Activated CD8-positive, alpha-beta memory T cell treated with anti-CD3 and anti-CD28 coated beads, Interleukin-2, amount 50 U/mL, for 1 hour (primary cell): Measurements from ENCODE around the gene RAPGEF5.

Experiments
- DNase-seq: peaks from one replicate; pipeline ENCODE4 v3.0.0-alpha.2; 2020; ENCODE audit errors: extremely low read depth

RAPGEF5 gene

DNA sequence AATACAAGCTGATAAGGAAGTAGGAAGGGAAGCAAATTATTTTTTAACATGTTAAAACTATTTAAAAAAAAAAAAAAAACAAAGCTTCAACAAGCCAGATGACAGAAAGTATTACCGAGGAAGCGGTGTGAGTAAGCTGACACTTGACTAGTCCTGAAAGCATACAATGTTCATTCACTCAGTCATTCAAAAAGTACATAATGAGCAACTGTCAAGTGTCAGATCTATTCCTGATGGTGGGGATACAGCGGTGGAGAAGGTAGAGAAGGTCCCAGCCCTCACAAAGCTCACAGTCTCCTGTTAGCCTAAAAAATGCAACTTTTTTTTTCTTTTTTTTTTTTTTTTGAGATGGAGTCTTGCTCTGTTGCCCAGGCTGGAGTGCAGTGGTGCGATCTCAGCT is 40.0 kb downstream of the RAPGEF5 start:
- DNase-seq, result no peak

DNA sequence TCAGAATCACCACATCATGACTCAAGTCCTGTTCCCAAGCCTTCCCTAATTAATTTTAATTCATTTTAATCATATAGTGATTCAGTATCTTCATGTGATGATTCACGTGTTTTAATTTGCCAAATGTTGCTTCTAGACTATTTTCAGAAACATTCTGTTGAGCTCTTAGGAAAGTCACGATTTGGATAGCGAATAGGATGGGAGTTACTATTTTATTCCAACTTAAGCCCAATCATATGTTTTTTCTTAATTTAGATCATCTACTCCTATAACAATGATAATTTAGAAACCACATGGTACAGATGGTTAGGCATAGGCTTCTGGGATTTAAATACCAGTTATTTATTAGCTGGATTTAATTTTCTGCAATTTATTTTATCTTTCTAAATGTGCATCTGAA is 49.1 kb downstream of the RAPGEF5 start:
- no peak for DNase-seq

DNA sequence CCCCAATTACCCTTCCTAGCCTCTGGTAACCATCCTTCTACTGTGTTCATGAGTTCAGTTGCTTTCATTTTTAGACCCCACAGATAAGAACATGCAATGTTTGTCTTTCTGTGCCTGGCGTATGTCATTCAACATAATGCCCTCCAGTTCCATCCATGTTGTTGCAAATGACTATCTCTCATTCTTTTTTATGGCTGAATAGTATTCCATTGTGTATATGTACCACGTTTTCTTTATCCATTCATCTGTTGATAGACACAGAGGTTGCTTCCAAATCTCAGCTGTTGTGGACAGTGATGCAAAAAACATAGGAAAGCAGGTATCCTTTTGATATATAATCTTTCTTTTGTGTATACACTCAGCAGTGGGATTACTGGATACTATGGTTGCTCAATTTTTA is 51.2 kb downstream of the RAPGEF5 start:
- DNase-seq, result no peak

DNA sequence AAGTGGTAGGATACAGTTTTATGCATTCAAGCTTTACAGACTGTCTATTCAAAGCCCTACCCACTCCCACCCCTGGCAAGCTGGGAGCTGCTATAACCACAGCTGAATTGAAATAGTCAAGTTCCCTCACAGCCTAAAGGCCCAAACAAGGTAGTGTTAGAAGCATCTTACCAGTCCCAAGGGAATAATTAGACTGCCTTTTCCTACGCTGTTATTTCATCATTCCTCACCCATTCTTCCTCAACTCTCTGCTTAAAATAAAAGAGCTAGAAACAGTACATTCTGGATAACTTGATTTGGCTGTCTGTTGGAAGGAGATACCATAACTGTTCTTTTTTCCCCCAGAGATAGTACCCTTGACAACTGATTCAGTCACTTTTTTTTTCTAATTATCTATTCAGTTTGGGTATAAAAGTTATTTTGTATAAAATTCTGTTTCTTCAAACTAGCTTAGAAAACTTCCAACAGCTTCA is 54.0 kb downstream of the RAPGEF5 start:
- no peak for DNase-seq

DNA sequence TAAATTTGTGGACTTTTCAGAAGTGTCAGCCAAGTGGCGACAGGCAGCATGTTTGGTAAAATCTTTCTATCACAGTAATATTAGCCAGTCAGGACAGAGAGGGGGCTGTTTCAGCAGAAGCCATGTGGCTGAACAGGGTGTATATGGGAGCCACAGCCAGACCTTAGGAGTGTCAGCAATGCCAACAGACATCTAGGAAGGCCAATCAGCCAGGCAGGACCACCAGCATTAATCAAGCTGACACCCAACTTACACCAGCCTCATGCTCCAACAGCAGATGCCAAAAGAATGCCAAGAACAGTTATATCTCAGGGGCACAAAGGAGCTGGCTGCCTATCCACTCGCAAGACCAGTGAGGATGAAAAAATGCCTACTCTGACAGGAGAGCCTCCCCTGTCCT is 54.8 kb downstream of the RAPGEF5 start:
- DNase-seq, result no peak

DNA sequence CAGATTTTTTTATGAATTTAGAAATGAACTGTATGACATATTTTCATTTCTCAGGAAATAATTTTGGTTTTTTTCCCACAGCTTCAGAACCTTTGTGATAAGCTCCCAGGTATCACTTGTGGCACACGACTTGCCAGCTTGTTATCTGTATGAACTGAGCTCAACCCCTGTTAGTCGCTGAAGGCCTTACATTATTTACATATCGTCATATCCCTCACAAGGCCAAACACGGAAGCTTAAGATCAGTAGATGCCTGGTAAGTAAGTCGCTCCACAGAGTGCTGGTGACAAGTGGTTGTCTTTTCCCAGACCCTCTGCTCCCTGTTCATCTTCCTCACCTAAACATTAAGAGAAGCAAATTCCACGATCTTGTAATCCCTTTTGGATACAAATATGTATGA is 55.2 kb downstream of the RAPGEF5 start:
- no peak for DNase-seq

DNA sequence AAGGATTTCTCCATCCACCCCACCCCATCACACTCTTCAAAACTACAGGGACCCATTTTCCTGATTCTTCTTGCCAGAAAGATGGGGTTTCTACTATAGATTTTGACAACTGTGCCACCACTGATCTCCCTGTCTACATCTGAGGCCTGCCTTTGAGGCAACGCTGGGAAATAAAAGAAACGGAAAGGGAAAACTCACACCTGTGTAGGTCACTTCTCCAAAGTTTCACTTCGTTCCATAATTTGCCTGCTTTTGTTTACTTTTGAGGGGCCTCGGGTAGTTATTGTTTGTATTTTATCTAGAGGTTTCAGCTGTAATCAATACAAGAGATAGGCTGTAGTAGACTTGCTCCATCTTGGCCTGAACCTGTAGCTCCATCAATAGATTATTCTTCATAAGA is 56.1 kb downstream of the RAPGEF5 start:
- no peak for DNase-seq

DNA sequence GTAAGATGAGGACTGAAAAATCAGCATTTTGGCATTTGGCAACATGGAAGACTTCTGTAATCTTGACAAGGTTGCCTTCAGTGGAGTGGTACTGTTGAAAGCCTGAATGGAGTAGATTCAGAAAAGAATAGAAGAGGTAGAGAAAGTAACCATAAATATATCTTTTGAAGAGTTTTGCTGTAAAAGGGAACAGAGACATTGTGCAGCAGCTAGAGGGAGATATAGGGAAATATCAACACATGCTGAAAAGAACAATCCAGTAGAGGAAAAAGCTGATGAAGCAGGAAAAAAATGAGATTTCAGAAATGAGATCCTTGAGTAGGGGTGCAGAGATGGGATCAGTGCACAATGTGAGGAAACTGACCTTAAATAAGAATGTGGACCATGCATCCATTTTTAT is 60.0 kb downstream of the RAPGEF5 start:
- DNase-seq, result no peak

DNA sequence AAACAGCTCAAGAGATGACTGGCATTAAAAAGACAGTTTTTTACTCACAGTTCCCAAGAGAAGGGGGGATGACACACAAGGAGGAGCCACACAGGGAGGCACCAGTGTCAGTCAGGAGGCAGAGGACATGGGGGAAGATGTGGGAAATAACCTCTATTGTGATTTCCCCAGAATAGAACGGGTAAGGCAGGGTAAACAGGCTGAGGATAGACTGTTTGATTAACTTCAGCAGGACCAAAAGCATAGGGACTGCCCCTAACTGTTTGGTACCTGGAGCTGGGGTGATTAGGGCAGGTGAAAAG is 60.7 kb downstream of the RAPGEF5 start:
- no peak for DNase-seq

DNA sequence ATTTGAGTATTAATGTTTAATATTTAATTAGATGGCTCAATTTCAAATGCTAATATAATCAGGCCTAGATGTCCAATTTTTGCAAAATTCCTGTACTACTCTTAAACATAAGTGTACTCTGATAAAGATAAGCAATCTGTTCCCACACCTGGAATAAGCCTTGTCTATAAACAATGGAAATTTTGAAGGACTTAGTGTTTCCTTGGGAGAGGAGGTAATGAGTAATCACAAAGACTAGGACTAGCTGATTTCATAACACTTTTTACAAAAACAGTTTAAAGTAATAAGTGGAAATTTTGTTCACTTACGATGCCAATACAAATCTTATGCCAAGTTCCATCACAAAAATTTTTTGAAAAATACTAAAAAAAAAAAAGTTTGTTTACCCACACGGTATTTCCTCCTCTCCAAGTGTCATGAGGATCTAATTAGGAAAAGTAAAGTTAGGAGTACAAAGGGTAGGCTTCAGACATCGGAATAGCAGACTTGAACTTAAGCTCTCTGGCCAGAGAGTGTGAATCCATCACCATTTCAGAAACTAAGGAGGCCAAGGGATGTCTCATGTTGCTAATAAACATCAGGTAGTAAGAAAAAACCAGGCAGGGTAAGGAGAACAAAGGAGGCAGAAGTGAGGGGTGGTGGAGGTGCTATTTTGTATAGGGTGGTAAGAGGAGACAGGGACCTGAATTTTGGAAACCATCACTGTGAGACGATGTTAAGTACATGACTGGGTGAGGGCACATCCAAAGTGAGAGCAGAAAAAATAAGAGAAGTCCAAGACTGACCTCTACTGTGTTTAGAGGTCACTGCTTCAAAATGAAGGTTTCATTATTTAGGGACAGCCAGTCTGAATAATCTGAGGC is 61.3 kb downstream of the RAPGEF5 start:
- no peak for DNase-seq

DNA sequence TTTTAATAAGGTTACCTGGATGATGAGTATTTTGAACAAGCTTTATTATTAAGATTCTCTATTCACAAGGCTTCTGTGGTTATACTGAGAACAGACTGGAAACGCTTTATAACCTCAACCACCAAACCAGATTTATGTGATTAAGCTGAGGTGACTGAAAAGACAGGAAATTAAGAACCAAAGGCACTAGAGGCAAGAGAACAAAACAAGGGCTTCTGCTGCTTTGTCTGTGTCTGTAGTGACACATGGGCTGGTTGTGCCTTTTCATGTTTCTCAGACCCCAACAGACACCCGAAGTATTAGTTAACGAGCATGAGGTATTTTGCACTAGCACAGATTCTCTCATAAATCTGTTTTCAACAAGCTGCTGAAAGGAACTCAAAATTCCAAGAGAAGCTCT is 64.4 kb downstream of the RAPGEF5 start:
- DNase-seq, result no peak

DNA sequence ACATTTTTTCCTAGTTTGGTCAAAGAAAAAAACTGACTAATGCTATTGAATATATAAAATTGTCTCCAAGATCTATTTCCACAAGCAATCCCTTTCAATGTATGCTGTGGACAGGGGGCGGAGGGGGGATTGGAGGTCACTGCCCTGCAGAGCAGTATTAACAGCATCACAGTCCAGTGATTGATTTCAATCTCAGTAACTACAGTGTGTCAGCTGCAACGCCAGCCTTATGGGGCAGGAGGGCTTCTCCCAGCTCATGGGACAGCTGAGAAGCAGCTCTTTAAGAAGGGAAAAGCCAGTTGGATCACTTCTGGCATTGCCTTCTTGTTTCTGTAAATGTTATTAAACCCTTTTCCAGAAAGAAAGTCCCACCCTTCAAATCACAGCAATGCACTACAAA is 65.0 kb downstream of the RAPGEF5 start:
- DNase-seq, result no peak

DNA sequence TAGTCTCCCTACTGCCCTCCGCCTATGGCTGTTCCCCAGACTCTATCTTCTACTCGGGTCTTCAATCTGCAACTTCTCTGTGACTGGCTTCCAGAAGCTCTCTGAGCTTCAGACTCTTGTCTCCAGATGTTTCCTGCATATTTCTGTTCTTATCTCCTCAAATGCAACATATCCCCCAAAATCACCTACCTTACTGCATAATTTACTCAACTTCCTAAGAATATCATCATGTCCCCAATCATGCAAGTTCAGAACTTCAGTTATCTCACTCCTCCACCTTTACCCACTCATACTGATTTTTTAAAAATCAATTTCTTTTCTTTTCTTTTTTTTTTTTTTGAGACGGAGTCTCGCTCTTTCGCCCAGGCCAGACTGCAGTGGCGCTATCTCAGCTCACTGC is 68.8 kb downstream of the RAPGEF5 start:
- no peak for DNase-seq

DNA sequence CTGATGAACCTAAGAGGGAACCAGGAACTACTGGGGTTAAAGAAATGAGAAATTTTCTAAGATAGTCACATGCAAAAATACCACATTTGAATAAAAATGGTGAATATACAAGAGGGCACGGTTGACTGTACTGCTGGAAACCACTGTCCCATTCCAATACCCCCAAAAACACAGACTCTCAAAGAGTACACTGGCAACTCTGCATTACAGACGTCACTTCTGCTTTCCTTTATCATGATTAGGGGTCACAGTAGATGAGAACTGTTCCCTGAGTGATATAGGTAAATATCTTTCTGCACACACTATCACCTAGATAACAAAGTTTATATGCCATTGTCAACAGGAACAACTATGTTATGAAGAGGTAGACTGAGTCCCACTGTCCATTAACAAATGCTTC is 69.5 kb downstream of the RAPGEF5 start:
- DNase-seq, result no peak

DNA sequence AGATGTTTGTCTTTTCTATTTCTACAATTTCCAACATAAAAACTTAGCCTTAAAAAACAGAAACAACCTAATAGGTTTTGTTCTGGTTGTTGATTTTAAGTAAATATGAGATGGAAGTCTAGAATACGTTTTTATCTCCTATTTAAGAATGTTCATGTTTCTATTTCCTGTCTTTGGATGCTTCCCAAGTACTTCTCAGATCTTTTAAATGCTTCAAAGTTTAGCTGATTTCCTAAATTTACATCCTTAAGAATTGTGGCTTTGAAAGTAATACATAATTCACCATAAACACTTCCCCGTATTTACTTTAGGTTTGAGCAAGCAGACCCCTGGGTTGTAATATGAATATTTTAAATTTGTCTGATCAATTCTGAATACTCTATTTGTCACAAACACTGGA is 70.5 kb downstream of the RAPGEF5 start:
- no peak for DNase-seq

DNA sequence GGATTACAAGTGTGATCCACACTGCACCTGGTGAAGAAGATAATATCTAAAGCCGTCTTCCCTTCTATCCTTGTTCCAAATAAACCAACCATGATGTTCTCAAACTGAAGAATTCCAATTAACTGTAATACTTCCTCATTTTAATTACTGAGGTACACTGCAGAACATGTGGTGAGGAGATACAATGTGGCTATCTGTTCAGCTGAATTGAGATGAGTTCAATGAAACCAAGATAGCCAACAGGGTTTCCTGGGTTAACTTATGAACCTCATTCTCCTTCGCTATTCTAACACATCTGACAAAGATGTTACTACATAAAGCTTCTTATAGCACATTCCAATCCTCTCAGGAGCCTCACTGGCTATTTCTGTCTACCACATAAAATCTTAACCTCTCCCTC is 75.5 kb downstream of the RAPGEF5 start:
- DNase-seq, result no peak

DNA sequence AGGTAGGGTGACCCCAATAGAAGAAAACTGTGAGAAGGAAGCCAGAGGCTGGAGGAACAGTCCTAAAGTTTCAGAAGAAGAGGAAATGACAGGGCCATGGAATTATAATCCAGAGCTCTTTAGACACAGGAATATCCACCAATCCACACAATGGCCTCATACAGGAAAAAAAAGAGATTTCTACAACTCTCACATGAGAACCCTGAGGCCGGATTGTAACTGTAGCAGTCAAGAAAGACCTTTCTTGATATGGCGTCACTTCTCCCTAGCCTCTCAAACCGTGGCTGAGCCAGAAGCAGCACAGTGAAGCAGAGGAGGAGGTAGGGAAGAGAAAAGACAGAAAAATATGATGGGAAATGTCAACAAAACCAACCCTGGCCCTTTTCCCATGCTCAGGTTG is 76.9 kb downstream of the RAPGEF5 start:
- no peak for DNase-seq

DNA sequence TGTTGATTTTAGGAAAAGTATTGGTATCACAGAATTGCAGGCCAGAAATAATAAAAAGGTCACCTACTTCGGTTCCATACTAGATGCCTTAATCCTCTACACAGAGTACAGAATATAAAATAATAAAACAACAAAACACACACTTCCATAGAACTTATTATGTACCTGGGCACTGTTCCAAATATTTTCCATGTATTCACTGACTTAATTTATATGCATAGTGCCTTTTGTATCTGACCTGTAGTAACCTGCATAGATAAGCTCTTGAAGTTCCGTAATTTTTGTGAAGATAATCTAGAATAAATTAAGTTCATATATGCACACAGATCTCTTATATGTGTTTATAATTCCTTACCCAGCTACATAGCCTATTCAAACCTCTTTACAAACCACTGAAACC is 78.3 kb downstream of the RAPGEF5 start:
- DNase-seq, result no peak

DNA sequence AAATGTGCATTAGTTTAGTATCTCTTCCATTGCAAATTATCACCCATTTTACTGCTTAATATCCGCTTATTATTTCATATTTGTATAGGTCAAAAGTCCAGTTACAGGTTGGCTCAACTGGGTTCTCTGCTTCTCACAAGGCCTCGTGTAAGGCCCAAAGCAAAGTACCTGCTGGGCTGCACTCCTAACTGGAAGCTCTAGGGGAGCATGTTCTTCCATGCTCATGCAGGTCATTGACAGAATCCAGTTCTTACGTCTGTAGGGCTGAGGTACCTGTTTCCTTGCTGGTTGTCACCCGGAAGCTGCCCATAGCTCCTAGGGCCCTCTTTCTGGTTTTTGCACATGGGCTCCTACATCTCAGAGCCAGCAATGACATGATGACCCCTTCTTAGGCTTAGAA is 79.6 kb downstream of the RAPGEF5 start:
- no peak for DNase-seq

DNA sequence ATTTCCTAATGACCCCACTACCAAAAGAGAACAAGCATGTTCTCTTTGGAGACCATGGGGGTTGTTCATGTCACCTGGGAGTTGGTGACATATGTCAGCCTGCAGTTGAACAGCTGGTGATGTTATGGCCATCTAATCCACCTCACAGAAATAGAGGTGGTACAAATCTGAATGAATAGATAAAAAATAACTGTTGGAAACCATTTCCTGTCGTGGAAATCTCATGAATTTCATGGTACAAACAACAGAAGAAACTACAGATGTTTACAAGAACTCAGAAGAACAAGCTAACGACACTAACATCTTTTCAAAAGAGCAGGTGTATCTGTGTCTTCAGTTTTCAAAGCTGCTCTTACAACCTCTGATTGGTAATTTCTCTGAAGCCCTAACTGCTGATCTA is 81.3 kb downstream of the RAPGEF5 start:
- no peak for DNase-seq

DNA sequence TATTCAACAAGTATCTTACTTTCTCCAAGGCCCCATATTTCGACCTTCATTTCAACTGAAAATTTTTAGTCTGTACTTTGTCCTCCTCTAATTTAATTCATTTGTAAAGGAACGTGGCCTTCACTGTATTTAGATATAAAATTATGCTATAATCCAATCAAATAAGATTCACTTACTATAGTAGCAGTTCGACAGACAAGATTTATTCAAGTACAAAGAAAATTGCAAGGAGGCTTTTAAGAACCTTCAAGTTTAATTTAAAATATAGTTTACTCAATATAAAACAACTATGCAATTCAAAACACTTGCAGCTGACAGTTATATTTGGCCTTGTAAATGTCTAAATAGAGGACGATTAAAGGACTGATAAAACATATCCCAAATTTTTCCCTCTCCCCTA is 85.6 kb downstream of the RAPGEF5 start:
- no peak for DNase-seq

DNA sequence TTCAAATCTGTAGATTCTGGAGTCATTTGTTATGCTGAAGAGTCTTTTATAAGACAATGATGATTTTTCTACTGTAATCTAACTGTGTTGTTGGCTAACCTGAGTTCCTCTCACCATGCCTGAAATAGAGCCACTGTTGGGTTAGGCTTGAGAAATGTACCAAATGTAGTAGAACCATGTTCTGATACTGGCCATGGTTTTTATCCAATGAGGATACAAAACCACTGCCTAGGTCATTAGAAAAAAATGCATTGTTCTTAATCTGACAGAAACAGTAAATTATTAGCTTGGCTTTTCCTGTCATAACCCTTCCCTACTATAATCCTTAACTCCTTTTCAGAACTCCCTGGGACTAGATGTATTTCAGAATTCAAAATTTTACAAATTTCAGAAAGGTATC is 86.6 kb downstream of the RAPGEF5 start:
- no peak for DNase-seq

DNA sequence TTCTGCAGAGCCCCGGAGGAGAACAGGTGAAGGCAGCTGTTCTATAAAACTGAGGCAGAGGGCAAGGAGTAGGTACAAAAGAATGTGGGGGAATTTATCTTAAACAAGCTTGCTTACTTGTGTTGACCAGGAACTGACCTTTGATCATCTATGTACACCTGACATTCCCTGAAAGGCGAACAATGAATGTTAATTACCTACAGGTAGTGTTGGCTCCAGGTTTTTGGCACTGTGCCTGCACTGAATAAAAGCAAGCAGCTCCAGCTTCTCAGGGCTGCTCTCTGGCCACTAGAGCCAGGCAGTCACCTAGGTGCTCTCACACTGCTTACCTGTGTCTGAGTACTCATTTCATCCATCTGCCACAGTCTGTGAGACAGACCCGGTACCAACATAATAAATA is 87.0 kb downstream of the RAPGEF5 start:
- no peak for DNase-seq

DNA sequence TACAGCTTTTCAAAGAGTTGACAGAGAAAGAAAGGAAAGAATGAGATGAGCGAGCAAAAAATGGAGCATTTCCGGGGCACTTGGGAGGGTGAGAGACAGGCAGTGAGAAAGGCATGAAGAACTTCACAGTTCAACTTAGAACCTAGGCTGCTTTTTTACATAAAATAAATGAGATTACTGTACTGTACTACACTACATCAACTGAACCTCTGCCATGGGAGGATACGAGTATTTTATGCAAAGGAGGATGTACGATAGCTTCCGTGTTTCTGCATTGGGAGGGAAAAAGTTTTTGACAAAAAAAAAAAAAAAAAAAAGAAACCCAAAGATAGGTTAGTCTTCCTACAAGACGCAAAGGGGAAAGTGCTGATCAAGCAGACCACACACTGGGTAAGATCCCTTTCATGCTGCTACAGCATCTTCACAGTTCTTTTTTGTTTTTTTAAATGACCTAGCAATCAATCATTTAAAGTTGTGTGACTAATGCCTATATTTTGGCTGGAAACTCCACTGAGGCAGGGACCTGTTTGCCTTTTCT is 88.0 kb downstream of the RAPGEF5 start:
- no peak for DNase-seq
